HepG2 (cell line): ENCODE data around the gene POLE. TPM values are rescaled to one million over a fixed set of nuclear protein-coding genes. Genes with fewer than 3 reads are reported as not detected.

Experiments used
- ATAC-seq: fragments of 200-7000 bp; cut with Tn5 transposase; 3 replicates; pipeline ENCODE4 v1.9.1; 2020; ENCODE audit warnings: mild to moderate bottlenecking, moderate library complexity
- BruUV-seq: library from RNA; stranded (reverse); fragments of 400-500 nt; replicated peaks from 2 replicates; lab custom pipeline; 2021; lab: Mats Ljungman, UMichigan
- CTCF ChIA-PET: fragments of 300-600 bp; formaldehyde crosslinking; extraction: SDS; loops from one replicate; lab custom pipeline; 2021; ENCODE audit warnings: low total read pairs, inconsistent platforms, low intra/inter-chr PET ratio; lab: Yijun Ruan, JAX
- POLR2A ChIA-PET: fragments of 350-600 bp; sonication (Branson Sonifier 250); formaldehyde crosslinking; loops from one replicate; lab custom pipeline; 2020; ENCODE audit warnings: antibody characterized with exemption, inconsistent platforms; lab: Yijun Ruan, JAX
- DNase-seq: peaks from one replicate; pipeline ENCODE4 v3.0.0-alpha.2; 2015; ENCODE audit warnings: low spot score
- FAIRE-seq: peaks from 3 replicates; lab custom pipeline; 2011; peaks lifted over from hg19 to GRCh38; lab: Jason Lieb, UNC
- H2AFZ ChIP-seq: one replicate; pipeline ENCODE4 v1.6.1; 2011; ENCODE audit warnings: low read length, inconsistent platforms
- H3K27ac ChIP-seq: fragments of 300-600 bp; 3 replicates; pipeline ENCODE4 v1.8.0; 2011; ENCODE audit warnings: mixed run types, mild to moderate bottlenecking, mixed read lengths, low read length, inconsistent platforms; ENCODE audit not compliant: insufficient read depth; ENCODE audit errors: extremely low read length
- H3K27me3 ChIP-seq, 2 experiments: fragments of 200-600 bp in 1 of 2; 2 replicates in 1 of 2; 3 replicates in 1 of 2; pipeline versions ENCODE4 v1.6.0 to v1.8.0; 2011; ENCODE audit warnings: low read length in 2 of 2, mild to moderate bottlenecking in 2 of 2, moderate library complexity in 2 of 2, inconsistent platforms in 1 of 2; ENCODE audit not compliant: insufficient read depth in 2 of 2, control insufficient read depth in 1 of 2
- H3K36me3 ChIP-seq, 2 experiments: fragments of 200-600 bp in 1 of 2; replicated peaks in 1 of 2; 2 replicates in 1 of 2; 3 replicates in 1 of 2; pipeline versions ENCODE4 v1.5.1 to v1.8.0; 2011; ENCODE audit warnings: low read length in 2 of 2, inconsistent platforms in 1 of 2; ENCODE audit not compliant: insufficient read depth in 2 of 2, control insufficient read depth in 1 of 2
- H3K4me1 ChIP-seq: 2 replicates; pipeline ENCODE4 v1.5.1; 2012; ENCODE audit warnings: low read length, inconsistent platforms; ENCODE audit not compliant: insufficient read depth
- H3K4me2 ChIP-seq: 2 replicates; pipeline ENCODE4 v1.6.0; 2011; ENCODE audit warnings: low read depth, low read length, inconsistent platforms
- H3K4me3 ChIP-seq, 3 experiments: fragments of 200-600 bp in 1 of 3; sonication (generic), shearing (Covaris generic) in 1 of 3; replicated peaks in 1 of 3; 2 replicates each; pipeline ENCODE4 v1.5.1; 2011 to 2016; ENCODE audit warnings: low read length in 3 of 3, inconsistent platforms in 2 of 3, low read depth in 2 of 3, mild to moderate bottlenecking in 2 of 3, control low read depth in 1 of 3, mixed read lengths in 1 of 3; ENCODE audit not compliant: insufficient read depth in 1 of 3
- H3K79me2 ChIP-seq: one replicate; pipeline ENCODE4 v1.6.1; 2011; ENCODE audit warnings: low read length, inconsistent platforms; ENCODE audit not compliant: insufficient read depth
- H3K9ac ChIP-seq: 2 replicates; pipeline ENCODE4 v1.6.0; 2011; ENCODE audit warnings: mild to moderate bottlenecking, low read depth, low read length, inconsistent platforms; ENCODE audit not compliant: insufficient read depth
- H3K9me3 ChIP-seq: 2 replicates; pipeline ENCODE4 v1.5.1; 2012; ENCODE audit warnings: mild to moderate bottlenecking, low read length
- H4K20me1 ChIP-seq: 2 replicates; pipeline ENCODE4 v1.6.0; 2011; ENCODE audit warnings: inconsistent platforms, mild to moderate bottlenecking, low read length, moderate library complexity; ENCODE audit not compliant: insufficient read depth
- ARID3A ChIP-seq: IDR thresholded peaks from 2 replicates; pipeline ENCODE4 v1.6.1; 2012; ENCODE audit warnings: low read depth, low read length, improper control_type of control experiment
- HNRNPLL ChIP-seq: fragments of 200-400 bp; formaldehyde crosslinking; IDR thresholded peaks from 2 replicates; pipeline ENCODE4 v1.6.1; 2017; ENCODE audit warnings: mild to moderate bottlenecking, low read depth, low read length; ENCODE audit not compliant: poor library complexity, severe bottlenecking
- KLF11 ChIP-seq: IDR thresholded peaks from 2 replicates; pipeline ENCODE4 v1.6.1; 2016; ENCODE audit warnings: missing compliant biosample characterization
- KLF15 ChIP-seq: sonication (generic); formaldehyde crosslinking; IDR thresholded peaks from 2 replicates; pipeline ENCODE4 v1.8.1; 2023; ENCODE audit warnings: borderline replicate concordance, mild to moderate bottlenecking, inconsistent platforms, missing genetic modification reagents, mixed read lengths
- SALL2 ChIP-seq: sonication (generic); formaldehyde crosslinking; IDR thresholded peaks from 2 replicates; pipeline ENCODE4 v1.8.1; 2023; ENCODE audit warnings: mild to moderate bottlenecking, missing genetic modification reagents, inconsistent platforms
- SETDB1 ChIP-seq: sonication (generic); formaldehyde crosslinking; IDR thresholded peaks from 2 replicates; pipeline ENCODE4 v1.5.1; 2020; ENCODE audit warnings: missing genetic modification reagents, mild to moderate bottlenecking, borderline replicate concordance
- ZNF230 ChIP-seq: sonication (generic); formaldehyde crosslinking; IDR thresholded peaks from 2 replicates; pipeline ENCODE4 v1.4.0; 2020; ENCODE audit warnings: mild to moderate bottlenecking, missing genetic modification reagents
- ZNF331 ChIP-seq: sonication (generic); formaldehyde crosslinking; IDR thresholded peaks from 2 replicates; pipeline ENCODE4 v1.4.0; 2020; ENCODE audit warnings: missing genetic modification reagents
- ZNF335 ChIP-seq: sonication (generic); formaldehyde crosslinking; IDR thresholded peaks from 2 replicates; pipeline ENCODE4 v1.4.0; 2020; ENCODE audit warnings: missing genetic modification reagents
- WGBS: methylation state at CpG from one replicate; pipeline ENCODE4 v1.1.6; 2017; ENCODE audit warnings: low lambda C conversion rate; 5-methylcytosine and 5-hydroxymethylcytosine counted together
- in situ Hi-C: cut with HindIII; loops from 2 replicates; pipeline ENCODE4 v1.10.0; 2017; ENCODE audit warnings: low pct_unique_long_range_greater_than_20kb; ENCODE audit not compliant: extremely low pct_ligation_motif_present
- intact Hi-C: fragments of 100-400 bp; cut with micrococcal nuclease; formaldehyde crosslinking; loops from one replicate; pipeline ENCODE4 v1.10.0; 2022; ENCODE audit not compliant: unreplicated experiment
- polyA plus RNA-seq, 8 experiments: library from polyadenylated mRNA; depleted of rRNA in 3 of 8; stranded (reverse) in 7 of 8; unstranded in 1 of 8; fragments of >200 nt; fragmentation: Illumina TruSeq in 4 of 8; extraction: Trizol in 4 of 8; gene quantifications; 2 replicates each; pipeline versions ENCODE4 v1.2.1 to v1.2.3, GENCODE V29; 2011 to 2016; ENCODE audit warnings: low read depth in 4 of 8, missing spikeins in 1 of 8, mixed read lengths in 1 of 8; ENCODE audit not compliant: insufficient read depth in 1 of 8
- total RNA-seq, 5 experiments: library from RNA; depleted of rRNA; stranded (reverse); fragments of >200 nt; fragmentation: Illumina TruSeq; extraction: Trizol; gene quantifications; 2 replicates each; pipeline ENCODE4 v1.2.3, GENCODE V29; 2016; ENCODE audit warnings: low read depth in 1 of 5
- TF ChIP-seq, protein P1 (sequence below): sonication (generic); formaldehyde crosslinking; IDR thresholded peaks from 2 replicates; pipeline ENCODE4 v1.4.0; 2020; ENCODE audit warnings: mild to moderate bottlenecking, missing genetic modification reagents, borderline replicate concordance
- TF ChIP-seq, protein P2 (sequence below): sonication (generic); formaldehyde crosslinking; IDR thresholded peaks from 2 replicates; pipeline ENCODE4 v1.4.0; 2020; ENCODE audit warnings: missing genetic modification reagents

Gene POLE
- total and polyA plus RNA-seq, 2 of the 13 experiments (the other 11 are each of a cell fraction or from before 2014, with no cell fraction given) = 25.3 to 52.2 TPM

DNA sequence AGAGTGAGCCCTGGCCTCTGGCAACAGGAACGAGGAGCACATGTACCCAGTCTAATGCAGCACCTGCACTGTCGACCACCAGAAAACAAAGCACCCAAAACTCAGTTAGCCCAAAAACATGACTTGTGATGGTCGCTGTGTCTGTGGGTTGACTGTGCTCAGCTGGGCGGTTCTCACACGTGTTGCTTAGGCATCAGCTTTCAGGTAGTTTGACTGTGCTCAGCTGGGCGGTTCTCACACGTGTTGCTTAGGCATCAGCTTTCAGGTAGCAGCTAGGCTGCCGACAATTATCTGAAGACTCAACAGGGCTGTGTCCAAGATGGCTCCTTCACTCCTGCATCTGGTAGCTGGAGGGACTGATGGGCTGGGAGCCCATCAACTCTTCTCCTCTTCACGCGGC is 75.5 kb downstream of the POLE start:
- FAIRE-seq (no peak), DNase-seq (no peak), ATAC-seq (no peak)
- 73% methylated on average over 5 of the region's 10 CpGs for WGBS
- Histone ChIP-seq H3K4me3 (no peak overlapping the region), H3K27ac (no peak overlapping the region), H3K27me3 (peaks cover 0 to 17% of the 10 kb centered on the region in 2 experiments), H3K9ac (no peak overlapping the region), H3K36me3 (no peaks in the 10 kb centered on the region), H3K79me2 (no peaks in the 10 kb centered on the region), H3K4me2 (no peak overlapping the region), H4K20me1 (no peaks in the 10 kb centered on the region), H3K9me3 (peaks cover 18% of the 10 kb centered on the region), H2AFZ (no peak overlapping the region), H3K4me1 (peaks cover 25% of the 10 kb centered on the region)
- intact Hi-C loops = no loop called here
- BruUV-seq = no TSS peak
- in situ Hi-C loops = no loop called here
- no peak for TF ChIP-seq ARID3A
- TF ChIP-seq HNRNPLL = no peak
- no peak for TF ChIP-seq ZNF230 (CRISPR knock-in tag)
- TF ChIP-seq SALL2 (CRISPR knock-in tag) = no peak
- TF ChIP-seq, protein P1, sequence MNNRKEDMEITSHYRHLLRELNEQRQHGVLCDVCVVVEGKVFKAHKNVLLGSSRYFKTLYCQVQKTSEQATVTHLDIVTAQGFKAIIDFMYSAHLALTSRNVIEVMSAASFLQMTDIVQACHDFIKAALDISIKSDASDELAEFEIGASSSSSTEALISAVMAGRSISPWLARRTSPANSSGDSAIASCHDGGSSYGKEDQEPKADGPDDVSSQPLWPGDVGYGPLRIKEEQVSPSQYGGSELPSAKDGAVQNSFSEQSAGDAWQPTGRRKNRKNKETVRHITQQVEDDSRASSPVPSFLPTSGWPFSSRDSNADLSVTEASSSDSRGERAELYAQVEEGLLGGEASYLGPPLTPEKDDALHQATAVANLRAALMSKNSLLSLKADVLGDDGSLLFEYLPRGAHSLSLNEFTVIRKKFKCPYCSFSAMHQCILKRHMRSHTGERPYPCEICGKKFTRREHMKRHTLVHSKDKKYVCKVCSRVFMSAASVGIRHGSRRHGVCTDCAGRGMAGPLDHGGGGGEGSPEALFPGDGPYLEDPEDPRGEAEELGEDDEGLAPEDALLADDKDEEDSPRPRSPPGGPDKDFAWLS (CRISPR knock-in tag) = no peak
- TF ChIP-seq SETDB1 (CRISPR knock-in tag) = peak; percentile 92; the same call in 1 of the 2 replicates
- TF ChIP-seq, protein P2, sequence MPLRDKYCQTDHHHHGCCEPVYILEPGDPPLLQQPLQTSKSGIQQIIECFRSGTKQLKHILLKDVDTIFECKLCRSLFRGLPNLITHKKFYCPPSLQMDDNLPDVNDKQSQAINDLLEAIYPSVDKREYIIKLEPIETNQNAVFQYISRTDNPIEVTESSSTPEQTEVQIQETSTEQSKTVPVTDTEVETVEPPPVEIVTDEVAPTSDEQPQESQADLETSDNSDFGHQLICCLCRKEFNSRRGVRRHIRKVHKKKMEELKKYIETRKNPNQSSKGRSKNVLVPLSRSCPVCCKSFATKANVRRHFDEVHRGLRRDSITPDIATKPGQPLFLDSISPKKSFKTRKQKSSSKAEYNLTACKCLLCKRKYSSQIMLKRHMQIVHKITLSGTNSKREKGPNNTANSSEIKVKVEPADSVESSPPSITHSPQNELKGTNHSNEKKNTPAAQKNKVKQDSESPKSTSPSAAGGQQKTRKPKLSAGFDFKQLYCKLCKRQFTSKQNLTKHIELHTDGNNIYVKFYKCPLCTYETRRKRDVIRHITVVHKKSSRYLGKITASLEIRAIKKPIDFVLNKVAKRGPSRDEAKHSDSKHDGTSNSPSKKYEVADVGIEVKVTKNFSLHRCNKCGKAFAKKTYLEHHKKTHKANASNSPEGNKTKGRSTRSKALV = no peak
- TF ChIP-seq ZNF335 (CRISPR knock-in tag) = no peak
- no peak for TF ChIP-seq KLF11
- TF ChIP-seq KLF15 (CRISPR knock-in tag) = no peak
- TF ChIP-seq ZNF331 = peak; percentile 100
- ChIA-PET CTCF (no interaction called here), POLR2A (no interaction called here)
